ENCODE measurements around the gene DHX38.

DNA sequence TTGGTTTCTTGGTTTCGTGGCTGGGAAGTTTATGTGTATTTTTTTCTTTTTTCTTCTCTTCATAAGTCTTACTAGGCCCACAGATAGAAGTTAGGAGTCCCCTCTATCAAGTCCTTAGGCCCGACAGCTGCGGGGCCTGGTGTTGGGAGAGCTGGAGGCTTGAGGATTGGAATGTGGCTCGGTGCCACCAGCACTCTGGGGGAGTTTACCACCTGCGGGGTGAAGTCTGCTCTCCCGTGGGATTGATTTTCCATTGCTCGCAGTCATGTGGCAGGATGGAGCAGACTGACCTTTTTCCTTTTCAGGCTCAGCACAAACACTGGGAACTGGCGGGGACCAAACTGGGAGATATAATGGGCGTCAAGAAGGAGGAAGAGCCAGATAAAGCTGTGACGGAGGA lies 7.5 kb downstream of the DHX38 start:
- TF ChIP-seq, protein P1, sequence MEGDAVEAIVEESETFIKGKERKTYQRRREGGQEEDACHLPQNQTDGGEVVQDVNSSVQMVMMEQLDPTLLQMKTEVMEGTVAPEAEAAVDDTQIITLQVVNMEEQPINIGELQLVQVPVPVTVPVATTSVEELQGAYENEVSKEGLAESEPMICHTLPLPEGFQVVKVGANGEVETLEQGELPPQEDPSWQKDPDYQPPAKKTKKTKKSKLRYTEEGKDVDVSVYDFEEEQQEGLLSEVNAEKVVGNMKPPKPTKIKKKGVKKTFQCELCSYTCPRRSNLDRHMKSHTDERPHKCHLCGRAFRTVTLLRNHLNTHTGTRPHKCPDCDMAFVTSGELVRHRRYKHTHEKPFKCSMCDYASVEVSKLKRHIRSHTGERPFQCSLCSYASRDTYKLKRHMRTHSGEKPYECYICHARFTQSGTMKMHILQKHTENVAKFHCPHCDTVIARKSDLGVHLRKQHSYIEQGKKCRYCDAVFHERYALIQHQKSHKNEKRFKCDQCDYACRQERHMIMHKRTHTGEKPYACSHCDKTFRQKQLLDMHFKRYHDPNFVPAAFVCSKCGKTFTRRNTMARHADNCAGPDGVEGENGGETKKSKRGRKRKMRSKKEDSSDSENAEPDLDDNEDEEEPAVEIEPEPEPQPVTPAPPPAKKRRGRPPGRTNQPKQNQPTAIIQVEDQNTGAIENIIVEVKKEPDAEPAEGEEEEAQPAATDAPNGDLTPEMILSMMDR (IDR thresholded peaks at IDR 0.05) = no peak
- no peak for TF ChIP-seq POLR2A (IDR thresholded peaks at IDR 0.05)
